Stromal cell of bone marrow (primary cell): ENCODE results near the gene UCP1.

Source experiments
- DNase-seq: peaks from one replicate; pipeline ENCODE4 v3.0.0-alpha.2; 2012; ENCODE audit warnings: low read depth

UCP1 gene, protein sequence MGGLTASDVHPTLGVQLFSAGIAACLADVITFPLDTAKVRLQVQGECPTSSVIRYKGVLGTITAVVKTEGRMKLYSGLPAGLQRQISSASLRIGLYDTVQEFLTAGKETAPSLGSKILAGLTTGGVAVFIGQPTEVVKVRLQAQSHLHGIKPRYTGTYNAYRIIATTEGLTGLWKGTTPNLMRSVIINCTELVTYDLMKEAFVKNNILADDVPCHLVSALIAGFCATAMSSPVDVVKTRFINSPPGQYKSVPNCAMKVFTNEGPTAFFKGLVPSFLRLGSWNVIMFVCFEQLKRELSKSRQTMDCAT

DNA sequence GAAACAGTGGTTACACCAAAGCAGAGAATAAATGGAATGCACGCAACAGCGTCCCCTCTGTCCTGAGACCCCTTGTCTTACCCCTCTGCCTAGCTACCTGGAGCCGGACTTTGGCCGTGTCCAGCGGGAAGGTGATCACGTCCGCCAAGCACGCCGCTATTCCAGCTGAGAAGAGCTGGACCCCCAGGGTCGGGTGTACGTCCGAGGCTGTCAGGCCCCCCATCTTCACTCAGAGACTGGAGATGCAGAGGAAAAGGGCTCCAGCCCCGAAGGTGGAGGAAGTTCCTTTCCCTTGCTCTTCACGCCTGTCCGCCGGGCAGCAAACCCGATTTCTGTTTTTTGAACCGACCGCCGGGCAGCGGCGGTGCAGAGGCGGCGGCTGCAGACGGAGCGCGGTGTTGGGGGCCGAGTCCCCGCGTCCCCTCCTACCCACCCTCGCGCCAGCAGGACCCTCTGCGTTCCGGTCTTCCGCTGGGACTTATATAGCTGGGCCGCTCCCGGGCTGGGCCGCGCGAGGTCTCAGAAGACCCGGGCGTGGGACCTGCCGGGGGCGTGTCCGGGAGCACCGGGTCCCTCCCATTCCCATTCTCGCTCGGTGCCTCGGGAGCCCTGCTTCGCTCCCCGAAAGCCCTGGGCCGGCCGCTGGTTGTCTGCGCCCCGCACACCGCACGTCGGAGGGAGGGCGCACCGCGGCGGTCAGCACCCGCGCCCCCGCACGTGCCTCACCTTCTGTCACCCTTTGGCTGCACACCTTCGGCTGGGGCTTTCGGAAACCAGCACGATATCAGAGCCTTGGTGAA lies at the start of gene UCP1:
TSS of gene UCP1 (minus strand) at position 455 of the 800 bp plus-strand sequence. CDS start at position 223, 232 bp downstream.
- no peak for DNase-seq

DNA sequence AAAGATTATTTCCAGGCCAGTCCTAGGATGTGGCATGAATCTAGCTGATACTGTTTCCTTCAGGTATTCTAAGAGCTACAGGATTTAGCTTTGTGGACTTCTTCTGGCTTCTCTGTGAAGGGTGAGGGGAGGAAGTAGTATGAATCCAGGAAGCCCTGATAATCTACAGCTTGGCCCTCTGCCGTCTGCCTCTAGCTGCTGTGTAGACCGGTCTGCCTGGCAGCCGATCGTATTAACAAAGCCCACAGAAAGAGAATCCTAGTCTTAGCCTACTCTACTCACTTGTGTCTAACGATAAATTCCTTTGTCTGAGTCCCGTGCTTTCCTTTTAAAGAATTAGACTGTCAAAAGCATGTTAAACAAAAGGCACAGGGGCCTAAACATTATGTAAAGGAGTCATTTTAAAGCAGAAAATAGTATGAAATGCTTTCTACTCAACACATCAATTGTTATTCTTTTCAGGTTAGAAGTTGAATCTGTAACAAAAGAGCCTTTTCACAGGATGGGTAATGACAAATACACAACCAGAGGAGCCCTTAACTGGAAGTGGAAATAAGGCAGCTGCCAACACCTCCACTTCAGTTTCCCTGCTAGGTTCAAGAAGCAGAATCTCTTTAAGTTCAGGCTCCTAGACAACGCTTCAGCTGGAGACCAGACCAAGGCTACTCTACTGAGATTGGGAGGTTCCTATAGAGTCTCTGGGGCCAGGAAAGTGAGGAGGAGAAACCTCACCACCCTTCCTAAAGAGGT lies 48.9 kb upstream of the UCP1 start:
- DNase-seq = no peak

DNA sequence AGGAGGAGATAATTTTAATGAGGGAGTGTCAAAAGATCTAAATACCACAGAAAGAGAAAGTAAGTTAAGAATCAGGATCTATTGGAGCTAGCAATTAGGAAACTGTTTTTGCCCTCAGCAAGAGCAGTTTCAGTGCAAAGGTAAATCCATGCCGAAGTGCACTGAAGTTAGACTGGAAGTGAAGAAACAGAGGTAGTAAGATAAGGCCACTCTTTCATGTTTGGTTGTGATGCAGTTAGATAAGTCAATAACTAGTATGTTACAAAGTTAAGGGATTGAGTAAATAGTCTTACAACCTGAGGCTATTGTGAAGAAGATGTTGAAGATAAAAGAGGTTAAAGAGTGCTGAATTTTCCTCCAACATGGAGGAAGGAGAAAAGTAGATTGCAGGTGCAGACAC lies 46.7 kb upstream of the UCP1 start:
- no peak for DNase-seq

DNA sequence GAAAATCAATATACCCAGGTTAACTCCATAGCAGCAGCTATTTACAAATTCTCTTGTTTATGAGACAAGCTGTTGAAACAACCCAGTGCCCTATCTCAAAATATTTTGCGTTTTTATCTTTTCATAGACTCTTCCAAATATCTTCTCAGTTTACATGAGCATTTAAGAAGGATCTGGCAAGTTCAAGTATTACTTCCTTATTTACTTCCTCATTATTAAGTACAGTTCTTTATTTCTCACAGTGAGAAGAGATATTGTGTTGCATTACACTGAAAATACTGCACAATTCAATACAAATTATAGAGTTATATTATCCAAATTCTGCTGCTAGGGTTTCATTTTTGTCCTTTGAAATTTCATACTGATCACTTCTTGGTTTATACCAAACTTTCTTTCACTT lies 43.6 kb upstream of the UCP1 start:
- no peak for DNase-seq

DNA sequence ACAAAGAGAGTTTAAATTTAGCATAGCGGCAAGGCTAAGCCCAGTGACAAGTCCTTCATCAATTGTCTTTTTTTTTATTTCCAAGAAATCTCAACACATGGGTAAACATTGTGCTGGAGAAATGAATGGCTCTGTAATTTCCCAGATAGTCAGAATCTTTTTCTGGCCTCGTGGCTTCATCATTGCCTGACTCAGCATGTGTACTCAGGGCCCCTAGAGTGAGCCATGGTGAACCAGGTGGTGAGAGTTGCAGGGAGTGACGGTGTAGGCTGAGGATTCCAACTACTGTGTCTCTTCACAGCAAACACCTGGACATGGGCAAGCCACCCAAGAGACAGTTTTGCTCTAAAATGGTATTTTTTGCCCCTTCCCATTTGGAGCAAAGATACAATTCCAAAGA lies 43.1 kb upstream of the UCP1 start:
- no peak for DNase-seq

DNA sequence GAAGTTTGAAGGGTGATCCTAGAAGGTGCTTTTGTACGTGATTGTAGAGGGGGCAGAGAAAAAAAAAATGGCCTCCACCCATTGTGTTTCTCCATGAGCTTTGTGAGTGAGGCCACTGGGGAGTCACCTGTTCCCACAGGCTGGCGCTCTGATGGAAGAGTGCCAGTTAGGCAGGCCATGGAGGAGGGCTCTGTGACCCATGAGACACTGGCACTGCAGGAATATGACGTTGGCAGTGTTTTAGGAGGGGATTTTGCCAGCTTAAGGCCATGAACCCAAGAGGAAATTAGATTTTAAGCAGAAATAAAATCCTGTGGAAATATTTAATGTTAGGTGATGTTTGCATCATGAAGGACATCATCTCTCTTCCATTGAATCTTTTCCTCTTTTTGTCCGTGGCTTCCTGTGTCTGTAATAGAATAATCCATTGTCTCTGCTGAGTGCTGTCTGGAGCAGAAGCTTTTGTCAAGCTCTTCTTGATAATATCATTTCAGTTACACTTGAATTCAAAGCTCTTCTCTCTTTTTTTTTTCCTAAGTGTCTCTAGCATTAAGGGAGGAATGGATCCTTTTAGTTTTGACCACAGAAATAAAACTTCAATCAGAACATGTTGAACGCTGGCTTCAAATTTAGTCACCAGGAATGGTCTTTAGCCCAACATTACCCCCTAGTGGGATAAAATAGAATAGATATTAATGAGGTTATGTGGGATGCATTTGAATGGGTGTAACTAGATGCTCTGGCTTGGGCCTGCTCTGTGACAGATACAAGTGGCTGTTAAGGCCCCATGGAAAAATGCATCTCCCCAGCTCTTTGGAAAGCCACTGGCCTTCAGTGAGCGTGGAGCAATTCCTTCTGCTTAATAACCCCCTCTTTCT lies 41.0 kb upstream of the UCP1 start:
- peak; percentile 23 for DNase-seq

DNA sequence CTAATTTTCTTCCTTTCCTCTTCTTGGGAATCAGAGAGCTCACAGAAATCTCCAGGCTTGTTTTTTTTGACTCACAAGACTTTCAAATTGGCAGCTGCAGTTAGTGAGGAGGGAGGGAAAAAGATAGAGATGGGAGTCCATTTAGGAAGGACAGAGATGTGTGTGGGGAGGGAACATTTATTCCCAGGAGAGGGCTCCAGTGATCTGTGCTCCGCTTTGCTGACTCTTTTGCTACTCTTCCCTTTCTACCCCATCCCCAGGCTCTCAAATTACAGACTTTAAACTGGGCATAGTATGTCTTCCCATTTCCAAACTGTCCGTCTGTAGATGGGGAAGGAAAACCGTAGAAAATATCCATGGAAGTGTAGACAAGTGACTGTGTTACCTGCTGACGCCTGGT lies 39.1 kb upstream of the UCP1 start:
- DNase-seq = no peak

DNA sequence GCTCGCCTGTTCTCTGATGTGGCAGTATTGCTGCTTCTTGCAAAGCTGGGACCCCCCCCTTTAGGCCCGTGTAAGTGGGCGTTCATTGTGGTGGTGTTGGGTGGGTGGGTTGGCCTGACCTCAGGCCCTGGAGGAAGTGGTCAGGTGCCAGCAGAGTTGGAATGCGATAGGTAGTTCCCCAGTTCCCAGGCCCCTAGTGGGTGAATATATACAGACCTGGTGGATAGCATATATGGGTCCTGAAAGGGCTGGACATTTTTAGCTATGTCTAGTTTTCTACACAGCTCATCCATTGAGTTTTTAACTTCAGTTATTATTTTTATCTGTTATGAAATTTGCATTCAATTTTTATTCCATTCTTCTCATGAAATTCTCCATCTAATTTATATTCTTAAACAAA lies 35.8 kb upstream of the UCP1 start:
- DNase-seq = no peak

DNA sequence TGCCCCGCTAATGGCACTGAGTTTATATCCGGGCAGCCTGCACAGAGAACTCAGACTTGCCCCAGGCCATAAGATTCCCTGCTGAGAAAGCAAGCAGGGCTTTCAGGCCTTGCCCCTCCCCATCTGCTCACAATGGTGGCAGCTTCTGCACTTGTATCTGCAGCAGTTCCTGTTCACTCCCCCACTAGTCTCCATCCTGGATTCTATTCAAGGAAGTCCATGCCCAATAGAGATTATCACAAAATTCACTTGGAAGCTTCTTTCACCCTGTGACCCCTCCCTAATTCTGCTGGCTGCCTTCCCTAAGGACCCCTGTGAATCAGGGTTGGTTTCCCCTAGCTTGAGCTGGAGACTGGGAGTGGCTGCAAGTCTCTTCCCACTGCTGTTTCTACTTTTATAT lies 34.5 kb upstream of the UCP1 start:
- DNase-seq = no peak

DNA sequence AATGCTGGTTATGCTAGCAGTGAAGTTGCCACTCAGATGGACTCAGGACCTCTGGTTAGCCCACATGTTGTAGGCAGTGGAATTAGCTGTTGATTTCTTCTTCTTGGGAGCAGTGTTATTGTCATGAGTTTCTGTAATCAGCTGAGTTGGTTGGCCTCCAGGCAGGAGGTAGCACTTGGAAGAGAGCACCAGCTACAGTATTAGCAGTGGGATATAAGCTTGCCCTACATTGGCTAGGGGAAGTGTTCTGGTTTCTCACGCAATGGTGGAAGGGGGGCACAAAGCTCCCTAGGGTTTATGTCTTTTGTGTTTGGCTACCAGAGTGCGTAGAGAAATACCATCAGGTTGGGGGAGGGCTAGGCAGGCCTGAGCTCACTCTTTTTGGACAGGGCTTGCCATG lies 34.0 kb upstream of the UCP1 start:
- DNase-seq = no peak

DNA sequence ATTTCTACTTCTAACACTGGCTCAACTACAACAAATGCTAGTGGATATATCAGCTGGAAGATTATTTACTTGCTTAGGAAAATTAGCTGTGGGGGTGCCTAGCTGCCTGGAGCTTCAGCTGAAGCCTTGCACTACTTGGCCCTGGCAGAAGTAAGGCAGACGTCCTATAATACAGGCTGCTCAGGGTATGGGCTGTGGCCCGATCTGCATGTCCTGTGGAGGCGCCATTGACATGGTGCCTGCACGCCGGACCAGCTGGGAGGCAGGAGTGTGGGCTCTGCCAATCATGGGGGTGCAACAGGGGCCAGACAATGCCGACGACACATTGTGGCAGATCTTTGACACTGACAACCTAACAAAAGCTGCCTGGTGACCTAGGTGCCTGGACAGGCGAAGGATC lies 31.6 kb upstream of the UCP1 start:
- DNase-seq = no peak

DNA sequence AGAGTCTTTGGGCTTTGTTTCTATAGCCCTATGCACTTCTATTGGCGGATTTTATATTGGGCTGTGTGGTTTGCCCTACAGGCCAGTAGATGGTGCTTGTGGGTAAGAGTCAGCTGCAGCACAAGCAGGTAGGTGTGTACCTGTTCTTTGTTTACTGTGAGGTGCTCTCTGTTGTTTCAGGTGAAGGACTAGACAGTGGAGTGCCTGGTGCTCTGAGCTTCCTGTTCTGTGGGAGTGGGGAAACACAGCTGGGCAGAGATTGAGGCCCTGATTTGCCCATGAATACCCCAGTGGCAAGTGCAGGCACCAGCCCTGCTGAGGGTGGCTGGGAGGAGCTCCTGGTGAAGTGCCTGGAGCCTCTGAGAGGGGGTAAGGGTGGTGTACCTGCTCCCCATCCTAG lies 26.3 kb upstream of the UCP1 start:
- no peak for DNase-seq

DNA sequence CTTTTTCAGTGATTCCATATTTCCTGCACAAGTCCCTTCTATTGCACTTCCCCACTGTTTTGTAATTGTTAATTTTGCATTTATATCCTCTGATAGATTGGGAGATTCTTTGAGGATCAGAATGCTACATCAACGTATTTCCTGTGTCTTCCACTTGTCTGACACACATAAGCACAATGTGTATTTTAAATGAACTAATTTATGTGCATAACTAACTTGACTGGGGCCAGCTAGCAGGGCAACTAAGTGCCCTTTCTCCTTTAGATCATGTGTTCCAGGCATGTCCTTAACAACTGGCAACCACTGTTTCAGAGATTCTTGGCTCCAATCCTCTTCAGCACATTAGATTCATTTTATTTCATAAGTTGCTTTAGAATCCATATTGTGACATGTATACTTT lies 15.7 kb upstream of the UCP1 start:
- DNase-seq = no peak

DNA sequence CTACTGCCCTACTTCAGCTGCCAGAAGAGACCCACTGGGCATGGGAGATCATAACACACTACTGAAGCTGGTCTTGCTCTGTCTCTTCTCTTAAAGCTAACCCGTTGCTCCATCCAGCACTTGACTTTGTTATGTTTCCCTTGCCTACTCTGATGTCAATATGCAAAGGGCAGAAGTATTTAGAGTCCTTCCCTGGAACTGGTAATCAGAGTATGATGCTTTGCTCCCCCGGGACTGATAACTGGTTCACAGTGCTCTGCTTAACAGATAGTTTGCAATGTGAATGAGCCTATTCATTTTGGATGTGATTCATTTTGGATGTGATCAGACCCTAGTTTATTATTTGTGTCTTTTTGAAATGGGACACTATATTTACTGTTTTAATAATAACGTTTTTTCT lies 12.3 kb upstream of the UCP1 start:
- DNase-seq = no peak

DNA sequence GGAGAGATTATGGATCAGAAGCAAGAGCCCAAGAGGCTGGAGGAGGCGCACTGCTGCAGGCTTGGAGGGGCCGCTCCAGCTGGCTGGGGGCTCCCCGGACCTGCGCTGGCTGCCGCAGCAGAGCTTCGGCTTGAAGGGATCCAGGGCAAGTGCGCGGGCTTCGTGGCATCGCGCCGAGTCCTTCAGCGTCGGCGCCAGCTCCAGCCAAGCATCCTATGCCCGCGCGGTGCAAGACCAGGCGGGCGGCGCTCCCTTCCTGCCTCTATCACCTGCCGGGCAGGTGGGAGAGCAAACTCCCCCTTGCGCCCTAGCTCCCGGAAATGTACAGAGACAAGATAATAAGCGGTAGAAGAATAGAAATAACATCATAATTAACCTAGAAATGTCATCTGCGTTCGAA lies 10.5 kb upstream of the UCP1 start:
- no peak for DNase-seq

DNA sequence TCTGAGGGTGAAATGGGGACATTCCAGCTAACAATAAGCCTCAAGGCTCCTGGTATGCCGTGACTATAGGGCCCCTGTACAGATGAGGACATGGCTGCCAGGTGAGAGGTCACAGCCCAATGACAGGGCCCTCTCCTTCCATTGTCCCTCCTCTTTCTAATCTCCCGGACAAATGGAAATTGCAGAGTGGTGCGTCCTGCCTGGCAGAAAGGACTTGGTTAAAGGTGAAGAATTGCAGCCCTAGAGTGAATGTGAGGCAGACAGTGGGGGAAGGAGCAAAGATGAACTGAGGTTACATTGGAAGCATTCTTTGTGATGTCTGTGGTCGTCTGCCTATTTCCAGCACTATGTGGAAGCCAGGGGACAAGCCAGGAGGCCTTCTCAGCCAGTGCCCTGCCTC lies 6.7 kb upstream of the UCP1 start:
- DNase-seq = no peak

DNA sequence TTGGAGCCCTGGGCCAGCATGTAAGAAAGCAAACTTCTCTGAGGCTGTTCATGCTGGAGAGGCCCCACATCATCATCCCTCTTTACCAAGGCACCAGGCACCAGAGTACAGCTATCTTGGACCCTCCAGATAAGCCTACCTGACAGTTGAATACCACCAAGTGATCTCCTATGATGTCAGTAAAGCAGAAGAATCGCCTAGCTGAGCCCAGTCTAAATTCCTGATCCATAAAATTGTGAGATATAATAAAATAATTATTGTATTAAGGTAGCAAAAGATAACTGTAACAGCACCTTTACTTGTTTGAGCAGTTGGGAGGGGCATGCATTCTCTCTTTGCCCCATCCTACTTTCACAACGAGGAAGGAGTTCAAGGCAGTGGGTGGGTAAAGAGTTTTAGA lies 2.9 kb upstream of the UCP1 start:
- DNase-seq = no peak

DNA sequence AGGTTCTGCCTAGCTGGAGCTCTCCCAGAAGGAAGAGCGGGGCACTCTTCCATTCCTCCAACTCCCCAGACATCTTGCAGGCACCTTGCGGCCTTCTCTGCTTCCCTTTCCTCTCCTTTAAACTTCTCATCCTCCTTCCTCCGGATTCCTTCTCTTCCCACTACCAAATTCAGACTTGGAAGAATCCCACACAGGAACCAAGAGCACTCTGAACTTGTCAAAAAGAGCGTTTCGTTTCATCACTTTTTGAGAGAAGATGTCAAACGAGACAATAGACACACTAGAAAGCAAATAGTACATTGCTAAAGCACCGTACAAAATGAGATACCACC lies 512 bp upstream of the UCP1 start:
- DNase-seq = no peak

DNA sequence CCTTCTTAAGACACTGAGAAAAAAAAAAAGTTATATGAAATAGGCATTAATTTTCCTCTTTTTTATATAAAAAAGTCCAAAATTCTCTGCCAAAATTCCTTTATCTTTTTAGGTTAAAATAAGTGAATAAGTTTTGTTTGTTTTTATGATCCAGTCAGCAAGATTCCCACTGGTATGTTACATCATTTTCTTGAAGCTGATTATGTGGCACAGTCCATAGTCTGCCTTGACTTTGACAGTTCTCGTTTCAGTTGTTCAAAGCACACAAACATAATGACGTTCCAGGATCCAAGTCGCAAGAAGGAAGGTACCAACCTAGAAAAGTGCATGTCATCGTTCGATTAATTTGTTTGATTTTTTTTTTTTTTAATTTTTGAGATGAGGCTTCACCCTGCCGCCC lies 9.1 kb downstream of the UCP1 start:
- no peak for DNase-seq

DNA sequence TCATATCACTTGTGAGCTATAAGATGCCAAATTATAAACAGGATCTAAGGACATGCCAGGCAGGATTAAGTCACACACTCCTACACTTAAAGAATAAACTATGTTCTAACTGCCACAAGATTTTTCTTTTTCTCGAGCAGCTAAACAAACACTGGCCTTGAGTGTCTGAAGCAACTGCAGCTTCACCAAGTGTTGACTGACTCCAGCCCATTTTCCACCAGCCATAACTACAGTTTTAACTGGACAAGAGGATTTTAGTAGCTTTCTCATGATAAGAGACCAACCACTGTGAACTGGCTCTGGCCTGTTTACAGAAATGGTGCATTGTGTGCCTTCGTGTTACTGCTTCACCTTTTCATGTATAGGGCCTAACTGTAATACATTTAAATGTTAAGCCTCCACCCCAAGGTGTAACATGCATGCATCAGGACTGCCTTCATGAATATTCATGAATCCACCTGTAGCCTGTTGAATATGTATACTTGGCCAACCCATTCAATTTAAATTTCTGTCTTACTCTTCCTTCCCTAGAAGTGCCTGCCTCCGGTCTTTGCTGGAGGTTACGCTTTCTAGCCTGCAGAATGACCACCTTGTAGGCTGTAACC lies 10.8 kb downstream of the UCP1 start:
- DNase-seq = no peak

DNA sequence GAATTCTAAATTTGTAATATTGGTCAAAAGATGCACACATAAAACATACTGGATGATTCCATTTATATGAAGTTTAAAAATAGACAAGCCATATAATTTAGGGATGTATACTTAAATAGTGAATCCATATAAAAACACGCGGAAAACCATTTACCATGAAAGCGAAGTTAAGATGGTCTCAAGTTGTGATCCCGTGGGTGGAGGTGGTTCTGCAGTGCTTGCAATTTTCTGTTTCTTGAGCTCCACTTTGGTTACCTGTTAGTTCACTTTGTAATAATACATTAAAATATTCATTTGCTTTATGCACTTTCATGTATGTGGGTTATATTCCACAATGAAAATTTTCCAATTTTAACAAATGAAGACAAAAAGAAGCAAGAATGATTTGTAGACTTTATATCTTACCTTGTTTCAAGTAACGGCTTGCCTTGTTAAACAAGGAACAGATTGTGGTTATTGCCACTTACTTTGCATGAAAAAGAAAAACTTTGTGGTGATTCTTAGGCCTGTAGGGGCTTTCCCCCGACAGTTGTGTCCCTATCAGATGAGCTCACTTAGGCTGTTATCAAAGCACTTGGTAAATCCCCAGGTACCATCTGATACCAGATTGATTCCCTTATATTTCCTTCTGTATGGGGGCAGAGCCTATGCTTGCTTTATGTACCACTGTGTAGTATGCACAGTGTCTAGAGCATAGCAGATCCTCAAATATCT lies 12.2 kb downstream of the UCP1 start:
- DNase-seq = no peak
